ENCODE measurements around the gene KRT16. TPM values are rescaled to one million over a fixed set of nuclear protein-coding genes. Genes with fewer than 3 reads are reported as not detected.

The KRT16 gene
- total and polyA plus RNA-seq, 2 of the 8 experiments (the other 6 are each of a cell fraction or from before 2014, with no cell fraction given), result not detected

DNA sequence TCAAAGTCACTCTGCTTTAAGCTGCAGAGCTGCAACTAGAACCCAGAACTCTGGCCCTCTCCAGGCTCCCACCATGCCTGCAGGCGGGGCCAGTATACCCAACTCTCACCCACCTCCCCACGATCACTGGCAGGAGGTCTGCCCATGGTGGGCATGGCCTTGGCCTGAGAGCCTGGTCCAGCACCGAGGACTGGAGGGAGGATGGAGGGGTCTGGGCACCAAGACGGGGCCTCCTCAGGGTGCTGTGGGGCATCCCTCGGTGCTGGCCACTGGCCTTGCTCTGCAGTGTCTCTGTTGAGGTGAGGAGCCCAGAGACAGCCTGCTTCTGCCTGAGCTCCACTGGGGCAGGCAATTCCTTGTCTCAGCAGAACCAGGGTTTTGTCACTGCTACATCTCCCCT lies 1.5 kb upstream of the KRT16 start:
- Histone ChIP-seq H3K23me2 (ENCODE audit: low read depth, low read length) (no peaks in the 10 kb centered on the region), H4K8ac (ENCODE audit: extremely low read depth, insufficient read depth, low read length) (no peak overlapping the region), H2BK15ac (ENCODE audit: low read length) (no peak overlapping the region), H3K27me3 (replicated peaks in 1 of 4; ENCODE audit: control insufficient read depth in 3 of 4, extremely low read depth in 1 of 4, insufficient read depth in 3 of 4, low read length in 3 of 4) (no peaks in the 10 kb centered on the region), H3K4me2 (ENCODE audit: insufficient read depth in 1 of 2, low read depth in 2 of 2, low read length in 2 of 2) (no peak overlapping the region), H4K91ac (replicated peaks; ENCODE audit: insufficient read length, low read length) (no peak overlapping the region), H3K4ac (replicated peaks; ENCODE audit: insufficient read length, low read depth, low read length) (no peak overlapping the region), H2BK12ac (ENCODE audit: low read depth, low read length) (no peak overlapping the region), H3K36me3 (ENCODE audit: control insufficient read depth in 2 of 4, insufficient read depth in 4 of 4, low read length in 3 of 4) (no peaks in the 10 kb centered on the region), H3K9ac (replicated peaks in 1 of 4; ENCODE audit: extremely low read depth in 1 of 4, low read depth in 3 of 4, low read length in 3 of 4) (no peak overlapping the region), H2BK20ac (ENCODE audit: low read length) (no peak overlapping the region), H3K9me3 (ENCODE audit: insufficient read depth in 2 of 2, low read depth in 1 of 2, low read length in 1 of 2) (no peaks in the 10 kb centered on the region), H2BK120ac (replicated peaks; ENCODE audit: low read depth, low read length) (no peak overlapping the region), H3K79me2 (ENCODE audit: control insufficient read depth in 1 of 2, insufficient read depth in 2 of 2, low read length in 2 of 2) (no peaks in the 10 kb centered on the region), H2AFZ (ENCODE audit: low read length) (no peak overlapping the region), H4K20me1 (replicated peaks in 1 of 2; ENCODE audit: control insufficient read depth in 1 of 2, insufficient read depth in 2 of 2, low read length in 2 of 2) (no peaks in the 10 kb centered on the region), H3K23ac (ENCODE audit: insufficient read length) (no peak overlapping the region), H2AK5ac (ENCODE audit: low read depth, low read length) (0 out of 2 replicates have a peak overlapping the region, but pooled peaks have one; percentile 53), H3K27ac (ENCODE audit: low read depth, low read length) (no peak overlapping the region), H4K5ac (ENCODE audit: insufficient read length, low read depth, low read length) (no peak overlapping the region), H3K4me3 (ENCODE audit: extremely low read depth in 1 of 4, insufficient read depth in 2 of 4, low read depth in 3 of 4, low read length in 4 of 4) (no peak overlapping the region), H2BK5ac (ENCODE audit: low read depth, low read length) (no peak overlapping the region), H3K56ac (replicated peaks; ENCODE audit: insufficient read length, low read depth, low read length) (no peak overlapping the region), H3K79me1 (ENCODE audit: low read depth, low read length) (no peaks in the 10 kb centered on the region), H3K18ac (ENCODE audit: extremely low read depth, low read length) (no peak overlapping the region), H3K4me1 (replicated peaks in 1 of 4; ENCODE audit: control insufficient read depth in 3 of 4, insufficient read depth in 4 of 4, low read length in 3 of 4) (peaks cover 0 to 5% (median 4%) of the 10 kb centered on the region in 4 experiments; a peak in 4 of 7 replicates), H3K14ac (ENCODE audit: insufficient read length) (no peak overlapping the region)
- ChIA-PET POLR2A (ENCODE audit: partially characterized antibody) (interaction anchor here (1.5 kb wide), 1 partner anchor 75 kb away, joined by 4 read pairs; no protein-coding TSS in a partner anchor), CTCF (ENCODE audit: partially characterized antibody) (interaction anchor here (0.6 to 2.3 kb wide), 5 partner anchors 10 to 49 kb away, joined by 3 to 11 read pairs (median 3); partner anchors contain the start of gene KRT17)
- no peak for TF ChIP-seq POU5F1 (IDR thresholded peaks at IDR 0.05; ENCODE audit: low read depth, low read length)
- TF ChIP-seq TEAD4 (IDR thresholded peaks at IDR 0.05; ENCODE audit: low read depth, low read length), result no peak
- no peak for TF ChIP-seq KDM5A (IDR thresholded peaks at IDR 0.05; ENCODE audit: low read length)
- TF ChIP-seq SUZ12 (IDR thresholded peaks at IDR 0.05; ENCODE audit: low read length), result no peak
- no peak for TF ChIP-seq SIX5 (IDR thresholded peaks at IDR 0.05; ENCODE audit: low read depth, low read length)
- TF ChIP-seq PHF8 (conservative IDR thresholded peaks at IDR 0.05; ENCODE audit: low read depth, low read length), result no peak
- no peak for TF ChIP-seq RXRA (IDR thresholded peaks at IDR 0.05; ENCODE audit: insufficient read depth, low read depth, low read length)
- DNase-seq (ENCODE audit: low read depth in 1 of 2, low spot score in 2 of 2) (no peak), FAIRE-seq (no peak)
- 89% methylated on average over 5 of the region's 5 CpGs; no CpG with 5 or more reads in 1 of the 2 experiments for WGBS, 2 experiments (ENCODE audit: extremely low coverage in 1 of 2, insufficient coverage in 1 of 2, insufficient read length in 1 of 2, insufficient replicate concordance in 2 of 2, low coverage in 1 of 2, low lambda C conversion rate in 2 of 2, missing lambda C conversion rate in 1 of 2)

Measured in H1 (cell line).